Gastrocnemius medialis (tissue), 4 donors: ENCODE data around the gene PKIB. TPM values are rescaled to one million over a fixed set of nuclear protein-coding genes. Genes with fewer than 3 reads are reported as not detected.

Source experiments
- ATAC-seq, 2 donors: fragments of 150-250 bp; one replicate each; pipeline ENCODE4 v1.9.1; 2016
- DNase-seq, 2 donors: peaks; one replicate each; pipeline ENCODE4 v3.0.0-alpha.2; 2019
- H3K27ac ChIP-seq, 4 donors: fragments of 200-600 bp; sonication (generic); 1 replicate in 1 of 4; 2 replicates in 3 of 4; pipeline ENCODE4 v1.5.1; 2016 to 2018; ENCODE audit warnings: mild to moderate bottlenecking in 2 of 4, moderate library complexity in 1 of 4
- H3K27me3 ChIP-seq, 3 donors: fragments of 200-600 bp; sonication (generic) in 2 of 3; 1 replicate in 1 of 3; 2 replicates in 2 of 3; pipeline versions ENCODE4 v1.5.1 to v1.6.0; 2016 to 2019; ENCODE audit warnings: mild to moderate bottlenecking in 1 of 3, moderate library complexity in 1 of 3
- H3K36me3 ChIP-seq, 2 donors: fragments of 200-600 bp; sonication (generic) in 1 of 2; one replicate each; pipeline ENCODE4 v1.5.1; 2017 to 2018
- H3K4me1 ChIP-seq, 2 donors: fragments of 200-600 bp; sonication (generic) in 1 of 2; one replicate each; pipeline ENCODE4 v1.5.1; 2016 to 2017; ENCODE audit warnings: mild to moderate bottlenecking in 2 of 2
- H3K4me3 ChIP-seq, 4 donors: fragments of 200-600 bp; sonication (generic) in 3 of 4; 1 replicate in 1 of 4; 2 replicates in 3 of 4; pipeline ENCODE4 v1.5.1; 2016 to 2019; ENCODE audit warnings: mild to moderate bottlenecking in 2 of 4
- H3K9me3 ChIP-seq, 3 donors: fragments of 200-600 bp; sonication (generic) in 2 of 3; 1 replicate in 1 of 3; 2 replicates in 2 of 3; pipeline ENCODE4 v1.5.1; 2016 to 2019
- POLR2A ChIP-seq, 2 donors: fragments of 450-650 bp; IDR thresholded peaks; one replicate each; pipeline ENCODE4 v1.6.1; 2017; ENCODE audit warnings: antibody characterized with exemption in 2 of 2, mild to moderate bottlenecking in 2 of 2, moderate library complexity in 2 of 2
- in situ Hi-C, 4 donors: fragments of 200-750 bp; cut with MboI; loops; one replicate each; pipeline versions ENCODE4 v1.15.0 to v1.8.0; 2017; ENCODE audit warnings: low sequenced_read_pairs in 4 of 4
- intact Hi-C: fragments of 100-400 bp; cut with DNase I; formaldehyde crosslinking; loops from one replicate; pipeline ENCODE4 v1.15.1; 2023; ENCODE audit warnings: low total_unique reads
- total RNA-seq, 4 donors: library from RNA; depleted of rRNA; stranded (reverse); fragments of >200 nt; gene quantifications; one replicate each; pipeline versions ENCODE4 v1.1.0 to v1.2.3, GENCODE V29; 2016
- TF ChIP-seq, protein P1 (sequence below), 5 experiments: fragments of 450-650 bp in 3 of 5; fragments of 200-600 bp in 2 of 5; sonication (generic) in 2 of 5; IDR thresholded peaks in 4 of 5; conservative IDR thresholded peaks in 1 of 5; 1 replicate in 4 of 5; 2 replicates in 1 of 5; pipeline ENCODE4 v1.5.1; 2016 to 2019; ENCODE audit warnings: antibody characterized with exemption in 5 of 5, mild to moderate bottlenecking in 3 of 5, moderate library complexity in 3 of 5

The PKIB gene
- total RNA-seq, 4 donors from 2014 or later: 0.64 to 1.1 (median 0.97) TPM

- DNase-seq: no peak
- TF ChIP-seq POLR2A (IDR thresholded peaks at IDR 0.05): no peak
- TF ChIP-seq, protein P1, sequence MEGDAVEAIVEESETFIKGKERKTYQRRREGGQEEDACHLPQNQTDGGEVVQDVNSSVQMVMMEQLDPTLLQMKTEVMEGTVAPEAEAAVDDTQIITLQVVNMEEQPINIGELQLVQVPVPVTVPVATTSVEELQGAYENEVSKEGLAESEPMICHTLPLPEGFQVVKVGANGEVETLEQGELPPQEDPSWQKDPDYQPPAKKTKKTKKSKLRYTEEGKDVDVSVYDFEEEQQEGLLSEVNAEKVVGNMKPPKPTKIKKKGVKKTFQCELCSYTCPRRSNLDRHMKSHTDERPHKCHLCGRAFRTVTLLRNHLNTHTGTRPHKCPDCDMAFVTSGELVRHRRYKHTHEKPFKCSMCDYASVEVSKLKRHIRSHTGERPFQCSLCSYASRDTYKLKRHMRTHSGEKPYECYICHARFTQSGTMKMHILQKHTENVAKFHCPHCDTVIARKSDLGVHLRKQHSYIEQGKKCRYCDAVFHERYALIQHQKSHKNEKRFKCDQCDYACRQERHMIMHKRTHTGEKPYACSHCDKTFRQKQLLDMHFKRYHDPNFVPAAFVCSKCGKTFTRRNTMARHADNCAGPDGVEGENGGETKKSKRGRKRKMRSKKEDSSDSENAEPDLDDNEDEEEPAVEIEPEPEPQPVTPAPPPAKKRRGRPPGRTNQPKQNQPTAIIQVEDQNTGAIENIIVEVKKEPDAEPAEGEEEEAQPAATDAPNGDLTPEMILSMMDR (IDR thresholded peaks at IDR 0.05 in 4 of 5, conservative IDR thresholded peaks at IDR 0.05 in 1 of 5): no peak
- H3K27ac ChIP-seq: no peak overlapping the region
- no peak overlapping the region for H3K4me3 ChIP-seq
- in situ Hi-C loops: no loop called here
- H3K4me1 ChIP-seq: no peaks in the 10 kb centered on the region
- intact Hi-C loops: no loop called here
- no peaks in the 10 kb centered on the region for H3K9me3 ChIP-seq
- H3K36me3 ChIP-seq: no peaks in the 10 kb centered on the region
- no peak for ATAC-seq
- no peaks in the 10 kb centered on the region for H3K27me3 ChIP-seq
Measured at GRCh38 chr6:122719176-122719575, 109.0 kb downstream of the PKIB start.

- Histone ChIP-seq H3K9me3 (no peaks in the 10 kb centered on the region), H3K27me3 (no peaks in the 10 kb centered on the region), H3K36me3 (no peaks in the 10 kb centered on the region), H3K27ac (no peak overlapping the region), H3K4me3 (no peak overlapping the region), H3K4me1 (no peaks in the 10 kb centered on the region)
- ATAC-seq (no peak), DNase-seq (no peak)
- TF ChIP-seq POLR2A (IDR thresholded peaks at IDR 0.05): no peak
- TF ChIP-seq, protein P1 (IDR thresholded peaks at IDR 0.05 in 4 of 5, conservative IDR thresholded peaks at IDR 0.05 in 1 of 5): no peak
- in situ Hi-C loops (no loop called here), intact Hi-C loops (no loop called here)
Measured at GRCh38 chr6:122722746-122723145, 112.5 kb downstream of the PKIB start.

DNA sequence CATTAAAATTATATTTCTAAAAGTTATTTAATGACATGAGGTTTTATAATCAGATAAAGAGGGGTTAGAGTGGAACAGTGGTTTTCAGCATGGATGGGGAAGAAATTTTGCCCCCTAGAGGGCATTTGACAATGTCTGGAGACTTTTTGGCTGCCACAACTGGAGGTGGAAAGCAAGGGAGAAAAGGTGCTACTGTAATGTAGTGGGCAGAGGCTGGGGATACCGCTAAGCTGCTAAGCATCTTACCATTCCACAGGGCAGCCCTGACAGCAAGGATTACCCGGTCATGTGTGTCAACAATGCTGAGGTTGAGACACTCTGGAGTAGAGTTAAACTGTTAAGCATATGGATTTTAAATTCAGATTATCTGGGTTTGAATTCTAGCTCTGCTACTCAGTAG, 116.4 kb downstream of the PKIB start:
- intact Hi-C loops (no loop called here), in situ Hi-C loops (loop anchor here (5.0 to 25.0 kb wide), 2 partner anchors 111 to 586 kb away; no protein-coding TSS in a partner anchor)
- Histone ChIP-seq H3K27ac (no peak overlapping the region), H3K9me3 (no peaks in the 10 kb centered on the region), H3K27me3 (no peaks in the 10 kb centered on the region), H3K4me1 (no peaks in the 10 kb centered on the region), H3K36me3 (no peaks in the 10 kb centered on the region), H3K4me3 (no peak overlapping the region)
- ATAC-seq: no peak
- no peak for DNase-seq
- no peak for TF ChIP-seq POLR2A (IDR thresholded peaks at IDR 0.05)
- TF ChIP-seq, protein P1 (IDR thresholded peaks at IDR 0.05 in 4 of 5, conservative IDR thresholded peaks at IDR 0.05 in 1 of 5): peak in 1 of 5 experiments; percentile 31

- TF ChIP-seq, protein P1 (IDR thresholded peaks at IDR 0.05 in 4 of 5, conservative IDR thresholded peaks at IDR 0.05 in 1 of 5): no peak
- TF ChIP-seq POLR2A (IDR thresholded peaks at IDR 0.05): no peak
- DNase-seq: no peak
- Histone ChIP-seq H3K4me1 (no peaks in the 10 kb centered on the region), H3K36me3 (no peaks in the 10 kb centered on the region), H3K9me3 (no peaks in the 10 kb centered on the region), H3K4me3 (no peak overlapping the region), H3K27me3 (no peaks in the 10 kb centered on the region), H3K27ac (no peak overlapping the region)
- intact Hi-C loops (no loop called here), in situ Hi-C loops (loop anchor here (5.0 to 25.0 kb wide), 2 partner anchors 110 to 585 kb away; no protein-coding TSS in a partner anchor)
- ATAC-seq: no peak
Measured at GRCh38 chr6:122727244-122727643, 117.0 kb downstream of the PKIB start.

DNA sequence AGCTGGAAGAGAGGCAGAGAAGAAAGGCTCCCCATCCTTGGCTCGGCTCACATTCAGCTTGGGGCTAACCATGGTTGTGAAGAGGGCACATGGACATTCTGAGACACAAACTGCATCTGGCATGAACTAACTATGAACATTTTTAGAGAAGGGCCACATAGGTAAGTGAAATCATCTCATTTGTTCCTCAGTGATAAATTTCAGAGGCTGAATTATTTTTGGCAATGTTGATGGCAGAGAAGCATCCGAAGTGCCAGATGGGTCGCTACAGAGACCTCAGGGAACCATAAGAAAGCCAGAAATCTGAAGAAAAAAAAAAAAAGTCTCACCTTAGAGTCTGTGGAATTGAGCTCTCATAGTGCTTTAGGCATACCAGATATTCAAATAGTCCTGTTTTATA, 120.1 kb downstream of the PKIB start:
- intact Hi-C loops: loop anchor here (1.0 to 10.0 kb wide), 2 partner anchors 109 to 584 kb away; no protein-coding TSS in a partner anchor
- ATAC-seq: no peak

More for the DNA sequence above, 120.1 kb downstream of the PKIB start:
- H3K4me3 ChIP-seq: no peak overlapping the region
- H3K27ac ChIP-seq: no peak overlapping the region
- H3K27me3 ChIP-seq: no peaks in the 10 kb centered on the region
- no peak for DNase-seq
- H3K9me3 ChIP-seq: no peaks in the 10 kb centered on the region
- H3K36me3 ChIP-seq: no peaks in the 10 kb centered on the region
- in situ Hi-C loops: loop anchor here in 2 of 4 donors (25.0 kb wide), 1 partner anchor 582 kb away; no protein-coding TSS in a partner anchor
- peaks cover 0 to 3% of the 10 kb centered on the region in 2 donors for H3K4me1 ChIP-seq
- TF ChIP-seq POLR2A (IDR thresholded peaks at IDR 0.05): no peak
- TF ChIP-seq, protein P1 (IDR thresholded peaks at IDR 0.05 in 4 of 5, conservative IDR thresholded peaks at IDR 0.05 in 1 of 5): no peak
